ENCODE results near the gene SSBP4. TPM values are rescaled to one million over a fixed set of nuclear protein-coding genes. Genes with fewer than 3 reads are reported as not detected.

The SSBP4 gene
- polyA plus RNA-seq, 1 of the 3 experiments (the other 2 are of a cell fraction): 24.9 TPM

DNA sequence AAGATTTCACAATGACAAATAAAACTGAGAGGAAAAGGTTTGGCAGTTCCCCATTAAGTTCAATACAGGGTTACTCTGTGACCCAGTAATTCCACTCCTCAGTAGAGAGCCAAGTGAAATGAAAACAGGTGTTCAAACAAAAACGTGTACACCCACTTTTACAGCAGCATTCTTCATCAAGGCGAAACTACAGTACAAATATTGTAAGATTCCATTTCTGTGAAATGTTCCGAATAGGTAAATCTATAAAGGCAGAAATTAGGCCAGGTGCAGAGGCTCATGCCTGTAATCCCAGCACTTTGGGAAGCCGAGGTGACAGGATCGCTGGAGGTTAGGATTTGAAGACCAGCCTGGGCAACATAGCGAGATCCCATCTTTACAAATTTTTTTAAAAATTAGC is 42.2 kb upstream of the SSBP4 start:
- Histone ChIP-seq H3K27ac (ENCODE audit: low read depth in 2 of 2, low read length in 1 of 2) (no peak overlapping the region; a peak in 2 of 4 replicates), H3F3A (replicated peaks; ENCODE audit: insufficient read depth) (peaks cover 40% of the 10 kb centered on the region), H3K4me1 (ENCODE audit: control insufficient read depth in 1 of 2, insufficient read depth in 2 of 2, low read depth in 1 of 2, low read length in 1 of 2) (peaks cover 11 to 22% of the 10 kb centered on the region in 2 experiments; a peak in 3 of 4 replicates), H2AFZ (ENCODE audit: low read depth) (no peak overlapping the region), H4K20me1 (ENCODE audit: insufficient read depth) (no peaks in the 10 kb centered on the region), H3K9ac (no peak overlapping the region), H3K4me3 (ENCODE audit: low read depth in 2 of 2, low read length in 1 of 2) (no peak overlapping the region), H3K36me3 (replicated peaks in 1 of 2; ENCODE audit: control insufficient read depth in 1 of 2, insufficient read depth in 2 of 2, low read length in 1 of 2) (no peaks in the 10 kb centered on the region), H3K79me2 (ENCODE audit: insufficient read depth) (no peaks in the 10 kb centered on the region), H3K4me2 (no peak overlapping the region), H3K27me3 (ENCODE audit: insufficient read depth) (no peaks in the 10 kb centered on the region), H3K9me3 (no peaks in the 10 kb centered on the region), H3K9me2 (no peaks in the 10 kb centered on the region)
- POLR2A ChIA-PET: no interaction called here
- TF ChIP-seq TEAD4 (IDR thresholded peaks at IDR 0.05; ENCODE audit: borderline replicate concordance, insufficient read depth) (no peak), JUND (IDR thresholded peaks at IDR 0.05) (no peak), EZH2phosphoT487 (IDR thresholded peaks at IDR 0.05; ENCODE audit: borderline replicate concordance, low read depth) (no peak), EP300 (IDR thresholded peaks at IDR 0.05; ENCODE audit: borderline replicate concordance in 1 of 2, low read depth in 1 of 2, low read length in 1 of 2) (no peak), SIN3A (IDR thresholded peaks at IDR 0.05; ENCODE audit: borderline replicate concordance, low read depth, low read length) (no peak), SMC3 (IDR thresholded peaks at IDR 0.05; ENCODE audit: low read depth, low read length) (no peak), GATA2 (CRISPR knock-in tag; IDR thresholded peaks at IDR 0.05) (no peak), YY1 (IDR thresholded peaks at IDR 0.05; ENCODE audit: low read depth) (no peak), IRF3 (IDR thresholded peaks at IDR 0.05; ENCODE audit: low read depth, low read length) (no peak), POLR2AphosphoS5 (IDR thresholded peaks at IDR 0.05; ENCODE audit: low read depth, low read length) (no peak), NFIC (IDR thresholded peaks at IDR 0.05; ENCODE audit: borderline replicate concordance) (no peak), RXRA (IDR thresholded peaks at IDR 0.05; ENCODE audit: borderline replicate concordance, low read depth) (no peak), FOXM1 (IDR thresholded peaks at IDR 0.05; ENCODE audit: low read depth) (no peak), USF2 (IDR thresholded peaks at IDR 0.05; ENCODE audit: borderline replicate concordance, low read depth, low read length) (no peak), CTCF (IDR thresholded peaks at IDR 0.05) (no peak)
- TF ChIP-seq, protein P1, sequence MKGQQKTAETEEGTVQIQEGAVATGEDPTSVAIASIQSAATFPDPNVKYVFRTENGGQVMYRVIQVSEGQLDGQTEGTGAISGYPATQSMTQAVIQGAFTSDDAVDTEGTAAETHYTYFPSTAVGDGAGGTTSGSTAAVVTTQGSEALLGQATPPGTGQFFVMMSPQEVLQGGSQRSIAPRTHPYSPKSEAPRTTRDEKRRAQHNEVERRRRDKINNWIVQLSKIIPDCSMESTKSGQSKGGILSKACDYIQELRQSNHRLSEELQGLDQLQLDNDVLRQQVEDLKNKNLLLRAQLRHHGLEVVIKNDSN (IDR thresholded peaks at IDR 0.05; ENCODE audit: borderline replicate concordance, low read depth): no peak
- no peak for DNase-seq
- 76% methylated on average over 6 of the region's 6 CpGs for WGBS (ENCODE audit: low lambda C conversion rate)
- CTCF ChIA-PET: interaction anchor here (0.6 to 1.6 kb wide), 2 partner anchors 12 to 107 kb away, joined by 3 to 7 read pairs; no protein-coding TSS in a partner anchor
